Measurements from ENCODE around the gene GPR119. TPM values are rescaled to one million over a fixed set of nuclear protein-coding genes. Genes with fewer than 3 reads are reported as not detected.
"Not testable (repeated sequence)": the region's sequence is repeated elsewhere in the genome, so short reads cannot be mapped to it uniquely, and the experiment has no call there.

Gene GPR119
- total RNA-seq, 1 donor from 2014 or later, result not detected

DNA sequence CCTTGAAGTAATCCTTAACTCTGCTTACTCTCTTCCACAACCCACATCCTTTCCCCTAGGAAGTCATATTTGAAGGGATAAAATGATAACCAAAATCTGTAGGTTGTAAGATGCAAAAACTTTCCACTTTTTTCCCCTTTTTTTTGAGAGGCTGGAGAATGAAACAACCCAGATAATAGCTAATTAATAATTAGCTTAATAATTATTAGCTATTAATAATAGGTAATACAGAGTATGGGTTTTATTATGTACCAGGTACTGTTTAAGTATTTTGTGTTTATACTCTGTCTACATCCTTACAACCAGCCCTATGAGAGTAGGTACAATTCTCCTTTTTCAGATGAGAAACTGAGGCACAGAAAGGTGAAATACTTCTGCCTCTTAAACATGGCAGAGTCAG is 9.4 kb downstream of the GPR119 start:
- Mint-ChIP-seq H3K4me1 (no peaks in the 10 kb centered on the region), H3K9me3 (peaks cover 9% of the 10 kb centered on the region), H3K27ac (no peak overlapping the region), H3K4me3 (no peak overlapping the region), H3K36me3 (peaks cover 4% of the 10 kb centered on the region), H3K27me3 (ENCODE audit: low read depth) (no peaks in the 10 kb centered on the region)
- DNase-seq (ENCODE audit: low spot score in 2 of 2, unreplicated experiment in 2 of 2), result no peak
- TF ChIP-seq, protein P1, sequence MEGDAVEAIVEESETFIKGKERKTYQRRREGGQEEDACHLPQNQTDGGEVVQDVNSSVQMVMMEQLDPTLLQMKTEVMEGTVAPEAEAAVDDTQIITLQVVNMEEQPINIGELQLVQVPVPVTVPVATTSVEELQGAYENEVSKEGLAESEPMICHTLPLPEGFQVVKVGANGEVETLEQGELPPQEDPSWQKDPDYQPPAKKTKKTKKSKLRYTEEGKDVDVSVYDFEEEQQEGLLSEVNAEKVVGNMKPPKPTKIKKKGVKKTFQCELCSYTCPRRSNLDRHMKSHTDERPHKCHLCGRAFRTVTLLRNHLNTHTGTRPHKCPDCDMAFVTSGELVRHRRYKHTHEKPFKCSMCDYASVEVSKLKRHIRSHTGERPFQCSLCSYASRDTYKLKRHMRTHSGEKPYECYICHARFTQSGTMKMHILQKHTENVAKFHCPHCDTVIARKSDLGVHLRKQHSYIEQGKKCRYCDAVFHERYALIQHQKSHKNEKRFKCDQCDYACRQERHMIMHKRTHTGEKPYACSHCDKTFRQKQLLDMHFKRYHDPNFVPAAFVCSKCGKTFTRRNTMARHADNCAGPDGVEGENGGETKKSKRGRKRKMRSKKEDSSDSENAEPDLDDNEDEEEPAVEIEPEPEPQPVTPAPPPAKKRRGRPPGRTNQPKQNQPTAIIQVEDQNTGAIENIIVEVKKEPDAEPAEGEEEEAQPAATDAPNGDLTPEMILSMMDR (IDR thresholded peaks at IDR 0.05; ENCODE audit: unreplicated experiment), result no peak

GRCh38 chrX:130352050-130352449 is 33.4 kb downstream of the GPR119 start:
- H3K27me3 Mint-ChIP-seq (ENCODE audit: low read depth); H3K4me1 Mint-ChIP-seq; H3K27ac Mint-ChIP-seq; H3K4me3 Mint-ChIP-seq; DNase-seq (ENCODE audit: low spot score in 2 of 2, unreplicated experiment in 2 of 2): not testable (repeated sequence)
- peaks cover 23% of the 10 kb centered on the region for H3K9me3 Mint-ChIP-seq
- H3K36me3 Mint-ChIP-seq, result peaks cover 16% of the 10 kb centered on the region

- Mint-ChIP-seq H3K27ac (no peak overlapping the region), H3K36me3 (peaks cover 16% of the 10 kb centered on the region), H3K4me3 (no peak overlapping the region), H3K9me3 (peaks cover 23% of the 10 kb centered on the region), H3K27me3 (ENCODE audit: low read depth) (no peaks in the 10 kb centered on the region), H3K4me1 (no peaks in the 10 kb centered on the region)
- TF ChIP-seq, protein P1 (IDR thresholded peaks at IDR 0.05; ENCODE audit: unreplicated experiment), result no peak
- DNase-seq (ENCODE audit: low spot score in 2 of 2, unreplicated experiment in 2 of 2), result no peak
Measured at GRCh38 chrX:130351567-130351966, 33.9 kb downstream of the GPR119 start.

- DNase-seq (ENCODE audit: low spot score in 2 of 2, unreplicated experiment in 2 of 2), result no peak
- H3K4me1 Mint-ChIP-seq, result no peaks in the 10 kb centered on the region
- peaks cover 17% of the 10 kb centered on the region for H3K9me3 Mint-ChIP-seq
- no peak overlapping the region for H3K4me3 Mint-ChIP-seq
- H3K36me3 Mint-ChIP-seq, result peaks cover 5% of the 10 kb centered on the region
- H3K27ac Mint-ChIP-seq, result no peak overlapping the region
- TF ChIP-seq, protein P1 (IDR thresholded peaks at IDR 0.05; ENCODE audit: unreplicated experiment), result no peak
- H3K27me3 Mint-ChIP-seq (ENCODE audit: low read depth), result no peaks in the 10 kb centered on the region
Measured at GRCh38 chrX:130347321-130347720, 38.2 kb downstream of the GPR119 start.

DNA sequence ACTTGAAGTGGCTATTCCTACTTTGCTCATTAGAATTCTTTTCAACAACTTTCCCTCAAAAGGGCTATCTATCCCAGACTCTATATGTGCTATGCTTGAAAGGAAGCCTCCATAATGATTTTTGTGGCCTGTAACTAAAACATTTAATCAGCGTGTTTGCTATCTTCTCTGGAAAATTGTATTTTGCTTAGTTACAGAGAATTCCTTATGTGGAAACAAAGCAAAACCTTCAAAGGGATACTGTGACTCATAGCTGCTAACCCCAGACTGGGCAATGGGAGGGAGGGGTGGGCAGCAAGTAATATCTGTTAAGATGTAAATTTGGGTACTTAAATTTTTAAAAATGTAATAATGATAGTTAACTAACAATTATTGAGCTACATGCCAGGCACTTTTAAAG is 42.1 kb downstream of the GPR119 start:
- no peaks in the 10 kb centered on the region for H3K27me3 Mint-ChIP-seq (ENCODE audit: low read depth)
- H3K9me3 Mint-ChIP-seq, result peaks cover 15% of the 10 kb centered on the region
- H3K36me3 Mint-ChIP-seq, result no peaks in the 10 kb centered on the region
- peaks cover 14% of the 10 kb centered on the region for H3K4me1 Mint-ChIP-seq
- H3K27ac Mint-ChIP-seq, result no peak overlapping the region
- TF ChIP-seq, protein P1 (IDR thresholded peaks at IDR 0.05; ENCODE audit: unreplicated experiment), result no peak
- DNase-seq (ENCODE audit: low spot score in 2 of 2, unreplicated experiment in 2 of 2), result no peak
- no peak overlapping the region for H3K4me3 Mint-ChIP-seq

DNA sequence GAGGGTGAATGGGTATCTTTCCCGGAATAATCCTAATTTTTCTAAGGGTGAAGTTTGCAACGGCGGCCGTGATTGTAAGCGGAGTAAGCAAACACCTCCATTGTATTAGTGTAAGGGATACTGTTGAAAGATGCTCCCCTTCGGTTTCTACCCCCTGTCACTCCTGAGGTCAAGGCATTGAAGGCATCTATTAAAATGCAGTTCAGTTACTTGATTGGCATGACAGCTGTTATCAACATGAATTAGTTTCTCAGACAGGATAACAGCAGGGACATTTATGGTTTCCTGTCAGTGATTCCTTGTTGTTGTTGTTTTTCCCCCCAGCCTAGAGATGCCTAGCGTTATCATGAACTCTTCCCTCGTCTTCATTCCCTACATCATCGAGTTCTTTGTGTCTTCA is 45.2 kb downstream of the GPR119 start:
- H3K27me3 Mint-ChIP-seq (ENCODE audit: low read depth), result no peaks in the 10 kb centered on the region
- DNase-seq (ENCODE audit: low spot score in 2 of 2, unreplicated experiment in 2 of 2), result no peak
- peaks cover 17% of the 10 kb centered on the region for H3K9me3 Mint-ChIP-seq
- no peaks in the 10 kb centered on the region for H3K36me3 Mint-ChIP-seq
- H3K27ac Mint-ChIP-seq, result peak overlapping the region; percentile 84
- H3K4me3 Mint-ChIP-seq, result peak overlapping the region; percentile 93
- TF ChIP-seq, protein P1 (IDR thresholded peaks at IDR 0.05; ENCODE audit: unreplicated experiment), result no peak
- H3K4me1 Mint-ChIP-seq, result peaks cover 14% of the 10 kb centered on the region
